ENCODE measurements around the gene EEIG1.

The EEIG1 gene

GRCh38 chr9:127941062-127941960 lies 39.5 kb downstream of the EEIG1 start:
- DNase-seq (ENCODE audit: low read depth), result no peak

- DNase-seq (ENCODE audit: low read depth), result no peak
Observed at GRCh38 chr9:127940593-127940992, 40.2 kb downstream of the EEIG1 start.

GRCh38 chr9:127938298-127938690 lies 42.5 kb downstream of the EEIG1 start:
- no peak for DNase-seq (ENCODE audit: low read depth)

GRCh38 chr9:127937388-127938297 lies 43.1 kb downstream of the EEIG1 start, which contains the start of gene DPM2:
Gene DPM2, minus strand, starts transcription at chr9:127937854. Its CDS starts 34 bp downstream, at chr9:127937820.
- DNase-seq (ENCODE audit: low read depth), result peak; percentile 81

- no peak for DNase-seq (ENCODE audit: low read depth)
Observed at GRCh38 chr9:127937056-127937387, 43.8 kb downstream of the EEIG1 start.

GRCh38 chr9:127936347-127936852 lies 44.4 kb downstream of the EEIG1 start:
- no peak for DNase-seq (ENCODE audit: low read depth)

GRCh38 chr9:127935765-127936221 lies 45.0 kb downstream of the EEIG1 start:
- no peak for DNase-seq (ENCODE audit: low read depth)

GRCh38 chr9:127934986-127935385 lies 45.8 kb downstream of the EEIG1 start:
- no peak for DNase-seq (ENCODE audit: low read depth)

- no peak for DNase-seq (ENCODE audit: low read depth)
Observed at GRCh38 chr9:127934248-127934647, 46.5 kb downstream of the EEIG1 start.

GRCh38 chr9:127931092-127931881 lies 49.5 kb downstream of the EEIG1 start:
- no peak for DNase-seq (ENCODE audit: low read depth)

All from T follicular helper cell (primary cell).